ENCODE measurements around the gene GNPTAB. TPM values are rescaled to one million over a fixed set of nuclear protein-coding genes. Genes with fewer than 3 reads are reported as not detected.
"Not testable (repeated sequence)": the region's sequence is repeated elsewhere in the genome, so short reads cannot be mapped to it uniquely, and the experiment has no call there.

Gene GNPTAB
- total RNA-seq, 1 experiment from 2014 or later = 13.6 TPM

- DNase-seq (ENCODE audit: low spot score) = no peak
- in situ Hi-C loops (cut with HindIII; ENCODE audit: low sequenced_read_pairs) = no loop called here
Observed at GRCh38 chr12:101855364-101855884, 24.7 kb upstream of the GNPTAB start.

- DNase-seq (ENCODE audit: low spot score) = no peak
- in situ Hi-C loops (cut with HindIII; ENCODE audit: low sequenced_read_pairs) = no loop called here
Observed at GRCh38 chr12:101854747-101855146, 24.0 kb upstream of the GNPTAB start.

GRCh38 chr12:101852998-101853397, 22.2 kb upstream of the GNPTAB start:
- in situ Hi-C loops (cut with HindIII; ENCODE audit: low sequenced_read_pairs) = no loop called here
- no peak for DNase-seq (ENCODE audit: low spot score)

GRCh38 chr12:101850199-101850598, 19.4 kb upstream of the GNPTAB start:
- in situ Hi-C loops (cut with HindIII; ENCODE audit: low sequenced_read_pairs) = no loop called here
- no peak for DNase-seq (ENCODE audit: low spot score)

GRCh38 chr12:101847325-101847724, 16.6 kb upstream of the GNPTAB start:
- in situ Hi-C loops (cut with HindIII; ENCODE audit: low sequenced_read_pairs) = no loop called here
- DNase-seq (ENCODE audit: low spot score) = no peak

GRCh38 chr12:101845137-101845711, 14.5 kb upstream of the GNPTAB start:
- in situ Hi-C loops (cut with HindIII; ENCODE audit: low sequenced_read_pairs) = no loop called here
- no peak for DNase-seq (ENCODE audit: low spot score)

GRCh38 chr12:101841069-101841468, 10.3 kb upstream of the GNPTAB start:
- in situ Hi-C loops (cut with HindIII; ENCODE audit: low sequenced_read_pairs) = no loop called here
- DNase-seq (ENCODE audit: low spot score) = no peak

GRCh38 chr12:101839324-101840283, 8.8 kb upstream of the GNPTAB start:
- DNase-seq (ENCODE audit: low spot score) = peak; percentile 74
- in situ Hi-C loops (cut with HindIII; ENCODE audit: low sequenced_read_pairs) = no loop called here

- no peak for DNase-seq (ENCODE audit: low spot score)
- in situ Hi-C loops (cut with HindIII; ENCODE audit: low sequenced_read_pairs) = no loop called here
Observed at GRCh38 chr12:101838628-101839323, 8.0 kb upstream of the GNPTAB start.

- in situ Hi-C loops (cut with HindIII; ENCODE audit: low sequenced_read_pairs) = no loop called here
- DNase-seq (ENCODE audit: low spot score) = no peak
Observed at GRCh38 chr12:101832030-101832429, 1.3 kb upstream of the GNPTAB start.

- peak; percentile 62 for DNase-seq (ENCODE audit: low spot score)
- in situ Hi-C loops (cut with HindIII; ENCODE audit: low sequenced_read_pairs) = no loop called here
Observed at GRCh38 chr12:101829639-101830366, 956 bp downstream of the GNPTAB start.

- in situ Hi-C loops (cut with HindIII; ENCODE audit: low sequenced_read_pairs) = no loop called here
Observed at GRCh38 chr12:101828463-101829196, 2.1 kb downstream of the GNPTAB start.

GRCh38 chr12:101826766-101827368, 3.9 kb downstream of the GNPTAB start:
- no peak for DNase-seq (ENCODE audit: low spot score)
- in situ Hi-C loops (cut with HindIII; ENCODE audit: low sequenced_read_pairs) = no loop called here

More at GRCh38 chr12:101828463-101829196, 2.1 kb downstream of the GNPTAB start:
- DNase-seq (ENCODE audit: low spot score) = peak; percentile 19

GRCh38 chr12:101824831-101825230, 5.9 kb downstream of the GNPTAB start:
- no peak for DNase-seq (ENCODE audit: low spot score)
- in situ Hi-C loops (cut with HindIII; ENCODE audit: low sequenced_read_pairs) = no loop called here

GRCh38 chr12:101823891-101824290, 6.9 kb downstream of the GNPTAB start:
- DNase-seq (ENCODE audit: low spot score) = peak; percentile 55
- in situ Hi-C loops (cut with HindIII; ENCODE audit: low sequenced_read_pairs) = no loop called here

- in situ Hi-C loops (cut with HindIII; ENCODE audit: low sequenced_read_pairs) = no loop called here
- no peak for DNase-seq (ENCODE audit: low spot score)
Observed at GRCh38 chr12:101823039-101823438, 7.7 kb downstream of the GNPTAB start.

- no peak for DNase-seq (ENCODE audit: low spot score)
- in situ Hi-C loops (cut with HindIII; ENCODE audit: low sequenced_read_pairs) = no loop called here
Observed at GRCh38 chr12:101819467-101819866, 11.3 kb downstream of the GNPTAB start.

GRCh38 chr12:101818689-101819088, 12.1 kb downstream of the GNPTAB start:
- in situ Hi-C loops (cut with HindIII; ENCODE audit: low sequenced_read_pairs); DNase-seq (ENCODE audit: low spot score): not testable (repeated sequence)

Data from G401 (cell line).